GM19452 (cell line): ENCODE measurements around the gene DESI1.
"Not testable (repeated sequence)": the region's sequence is repeated elsewhere in the genome, so short reads cannot be mapped to it uniquely, and the experiment has no call there.

Source experiments
- ATAC-seq: cut with Tn5 transposase; IDR thresholded peaks from one replicate; pipeline ENCODE4 v1.9.1; 2021; ENCODE audit not compliant: unreplicated experiment

Gene DESI1

DNA sequence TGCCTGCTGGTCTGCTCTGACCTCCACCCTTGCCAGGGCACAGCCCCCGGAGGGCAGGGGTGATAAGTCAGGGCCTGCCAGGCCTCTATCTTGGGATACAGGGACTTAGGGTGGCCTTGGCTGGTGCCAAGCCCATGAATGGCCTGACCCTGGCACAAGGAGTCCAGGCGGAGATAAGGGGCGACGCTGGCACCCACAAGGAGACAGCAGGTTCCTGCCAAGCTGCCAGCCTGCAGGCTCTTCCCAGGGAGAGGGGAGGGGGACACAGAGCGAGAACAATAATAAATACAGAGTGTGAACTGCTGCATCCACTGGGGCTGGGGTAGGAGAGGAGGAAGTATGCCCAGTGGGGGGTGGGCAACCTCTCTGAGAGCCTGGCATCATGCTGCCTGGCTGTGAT is 59.1 kb downstream of the DESI1 start:
- ATAC-seq = no peak

DNA sequence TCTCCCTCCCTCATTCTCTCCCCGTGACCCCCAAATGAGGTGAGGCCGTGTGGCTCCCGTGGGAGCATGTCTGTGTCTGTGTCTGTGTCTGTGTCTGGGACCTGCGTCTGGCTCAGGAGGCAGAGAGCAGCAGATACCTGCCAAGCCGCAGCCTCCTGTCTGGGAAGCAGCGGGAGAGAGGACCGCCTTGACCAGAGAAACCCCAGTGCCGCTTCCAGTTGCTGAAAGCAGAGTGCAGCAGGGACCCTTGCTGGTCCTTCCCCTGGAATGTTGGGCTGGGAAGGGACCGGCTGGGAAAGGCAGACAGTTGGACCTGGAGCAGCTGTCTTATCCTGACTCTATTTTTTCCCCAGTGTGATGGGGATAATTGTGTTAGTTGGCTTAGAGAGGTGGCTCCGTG is 59.5 kb downstream of the DESI1 start:
- no peak for ATAC-seq

DNA sequence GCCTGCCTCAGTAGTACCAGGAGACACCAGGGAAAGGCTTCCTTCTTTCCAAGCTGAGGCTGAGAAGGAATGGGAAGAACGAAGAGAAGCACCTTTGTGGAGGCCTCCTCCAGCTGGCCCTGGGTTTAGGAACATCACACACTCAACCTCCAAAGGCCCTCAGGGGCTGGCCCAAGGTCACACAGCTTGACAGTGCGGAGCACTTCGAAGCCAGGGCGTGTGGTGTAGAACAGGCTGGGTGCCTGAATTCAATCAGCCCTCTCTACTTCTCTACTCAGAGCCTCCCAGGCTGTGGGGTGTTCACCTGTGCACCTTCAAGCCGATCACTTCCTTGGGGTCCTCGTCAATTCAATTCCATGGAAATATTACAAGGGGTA is 60.8 kb downstream of the DESI1 start:
- ATAC-seq = no peak

DNA sequence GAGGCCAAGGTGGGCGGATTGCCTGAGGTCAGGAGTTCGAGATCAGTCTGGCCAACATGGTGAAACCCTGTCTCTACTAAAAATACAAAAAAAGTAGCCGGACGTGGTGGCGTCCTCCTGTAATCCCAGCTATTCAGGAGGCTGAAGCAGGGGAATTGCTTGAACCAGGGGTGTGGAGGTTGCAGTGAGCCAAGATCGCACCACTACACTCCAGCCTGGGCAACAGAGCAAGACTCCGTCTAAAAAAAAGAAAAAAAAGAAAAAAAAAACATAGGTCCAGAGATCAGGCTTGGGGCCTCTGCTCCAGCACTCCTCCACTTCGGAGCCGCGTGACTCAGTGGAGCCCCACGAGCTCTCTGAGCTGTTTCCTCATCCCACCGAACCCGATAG is 62.6 kb downstream of the DESI1 start:
- not testable (repeated sequence) for ATAC-seq

DNA sequence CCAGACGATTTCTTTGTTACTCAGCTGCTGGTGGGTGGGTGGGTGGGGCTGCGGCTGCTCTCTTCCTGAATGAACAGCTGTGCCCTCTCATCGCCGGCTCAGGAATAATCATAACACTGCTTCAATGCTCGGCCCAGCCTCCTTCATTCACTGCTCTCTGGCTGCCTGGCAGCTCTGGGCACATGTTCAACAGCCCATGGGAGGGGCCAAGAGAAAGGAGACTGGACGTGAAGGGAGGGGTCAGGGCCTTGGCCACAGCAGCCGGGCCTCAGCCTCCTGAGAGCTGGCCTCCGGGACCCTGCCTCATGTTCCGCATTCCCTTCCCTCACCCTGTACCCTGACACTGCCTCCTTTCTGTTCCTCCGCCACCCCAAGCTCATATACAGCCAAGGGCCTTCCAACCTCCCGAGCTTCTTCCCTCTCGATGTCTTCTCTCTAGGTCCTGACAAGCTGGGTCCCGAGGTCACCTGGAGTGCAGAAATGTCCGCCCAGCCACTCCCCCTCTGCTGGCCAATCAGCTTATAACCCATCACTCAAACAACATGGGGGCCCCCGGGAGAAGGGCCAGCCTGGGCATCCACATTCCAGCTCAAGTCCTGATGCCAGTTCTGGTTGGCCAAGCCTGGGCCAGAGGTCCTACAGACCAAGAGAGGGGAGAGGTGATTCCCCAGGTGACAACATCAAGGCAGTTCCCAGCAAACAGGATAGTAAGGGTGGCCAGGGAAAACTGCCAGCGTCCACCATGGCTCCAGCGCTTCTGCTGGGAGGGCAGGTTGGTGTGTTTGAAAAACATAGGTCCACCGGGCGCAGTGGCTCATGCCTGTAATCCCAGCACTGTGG is 63.2 kb downstream of the DESI1 start:
- ATAC-seq = no peak

DNA sequence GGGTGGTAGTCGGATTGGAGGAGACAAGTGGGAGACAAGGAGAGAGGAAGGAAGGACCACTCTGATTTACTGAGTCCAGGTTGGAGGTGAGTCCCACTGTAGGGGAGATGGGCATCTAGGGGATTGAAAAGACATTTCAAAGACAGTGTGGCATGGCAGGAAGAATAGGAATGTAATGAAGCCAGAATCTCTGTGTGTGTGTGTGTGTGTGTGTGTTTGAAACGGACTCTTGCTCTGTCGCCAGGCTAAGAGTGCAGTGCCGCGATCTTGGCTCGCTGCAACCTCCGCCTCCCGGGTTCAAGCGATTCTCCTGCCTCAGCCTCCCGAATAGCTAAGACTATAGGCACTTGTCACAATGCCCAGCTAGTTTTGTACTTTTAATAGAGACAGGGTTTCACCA is 64.3 kb downstream of the DESI1 start:
- no peak for ATAC-seq

DNA sequence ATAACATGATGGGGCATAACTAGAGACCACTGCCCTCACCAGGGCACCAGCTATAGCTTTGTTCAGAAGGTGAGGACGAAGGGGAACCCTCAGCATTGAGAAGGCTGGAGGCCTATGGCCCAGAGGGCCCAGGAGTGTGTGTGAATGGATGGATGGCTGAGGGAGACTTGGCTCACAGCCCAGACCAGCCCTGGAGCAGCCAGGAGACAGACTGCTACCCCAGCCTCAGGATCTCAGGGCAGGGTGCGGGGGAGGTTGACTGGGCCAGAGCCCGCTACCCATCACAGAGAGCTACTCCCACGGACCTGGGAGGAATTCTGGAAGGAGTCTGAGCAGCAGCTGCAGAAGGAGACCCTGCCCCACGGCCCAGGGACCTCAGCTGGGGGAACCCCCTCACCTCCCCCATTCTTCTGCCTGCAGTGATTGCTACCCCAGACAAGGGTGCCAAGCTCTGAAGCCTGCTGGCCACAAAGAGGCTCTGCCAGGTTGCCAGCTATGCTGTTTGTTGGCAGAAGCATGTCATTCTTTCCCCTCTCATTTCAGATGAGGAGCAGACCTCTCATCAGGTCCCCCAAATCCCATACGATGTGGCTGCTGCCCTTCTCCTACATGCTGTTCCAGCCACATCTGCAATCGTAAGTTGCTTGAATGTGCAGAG is 65.4 kb downstream of the DESI1 start:
- ATAC-seq = no peak

DNA sequence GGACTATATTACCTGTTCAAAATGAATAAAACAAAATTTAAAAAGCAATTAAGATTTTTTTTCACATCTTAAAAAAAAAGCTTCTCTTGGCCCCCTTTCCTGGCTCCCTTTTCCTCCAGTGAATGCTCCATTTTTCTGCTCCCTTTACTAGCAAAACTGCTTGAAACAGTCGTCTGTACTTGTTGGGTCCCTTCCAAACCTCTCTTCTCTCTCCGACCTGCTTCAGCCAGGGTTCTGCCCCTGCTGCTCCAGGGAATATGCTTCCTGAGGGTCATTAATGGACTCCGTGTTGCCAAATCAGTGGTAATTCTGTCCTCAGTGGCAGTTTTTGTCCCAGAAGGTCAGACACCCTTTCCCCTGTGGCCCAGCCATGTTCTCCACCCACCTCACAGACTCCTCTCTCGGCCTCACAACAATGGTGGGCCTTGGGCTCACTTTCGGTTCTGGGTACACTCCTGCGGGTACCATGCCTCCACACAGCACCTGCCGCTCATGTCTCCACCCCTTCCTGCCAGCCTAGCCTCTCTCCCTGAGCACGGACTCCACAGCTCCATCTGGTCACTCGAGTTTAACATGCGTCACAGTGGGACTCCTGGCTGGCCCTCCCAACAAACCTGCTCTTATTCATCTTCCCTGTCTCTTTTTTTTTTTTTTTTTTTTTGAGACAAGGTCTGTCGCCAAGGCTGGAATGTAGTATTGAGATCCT is 68.8 kb downstream of the DESI1 start:
- no peak for ATAC-seq

DNA sequence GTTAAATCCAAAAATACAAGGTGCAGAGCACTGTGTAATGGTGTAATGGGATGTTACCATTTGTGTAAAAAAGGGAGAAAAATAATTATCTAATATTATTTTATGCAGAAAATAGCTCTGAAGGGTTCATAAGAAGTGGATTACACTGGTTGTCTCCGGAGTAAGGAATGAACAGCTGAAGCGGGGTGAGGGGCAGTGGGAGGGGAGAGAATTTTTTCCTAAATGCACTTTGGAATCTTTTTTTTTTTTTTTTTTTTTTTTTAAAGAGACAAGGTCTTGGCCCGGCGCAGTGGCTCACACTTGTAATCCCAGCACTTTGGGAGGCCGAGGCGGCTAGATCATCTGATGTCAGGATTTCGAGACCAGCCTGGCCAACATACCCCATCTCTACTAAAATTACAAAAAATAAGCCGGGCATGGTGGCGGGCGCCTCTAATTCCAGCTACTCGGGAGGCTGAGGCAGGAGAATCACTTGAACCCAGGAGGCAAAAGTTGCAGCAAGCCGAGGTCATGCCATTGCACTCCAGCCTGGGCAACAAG is 69.8 kb downstream of the DESI1 start:
- no peak for ATAC-seq

DNA sequence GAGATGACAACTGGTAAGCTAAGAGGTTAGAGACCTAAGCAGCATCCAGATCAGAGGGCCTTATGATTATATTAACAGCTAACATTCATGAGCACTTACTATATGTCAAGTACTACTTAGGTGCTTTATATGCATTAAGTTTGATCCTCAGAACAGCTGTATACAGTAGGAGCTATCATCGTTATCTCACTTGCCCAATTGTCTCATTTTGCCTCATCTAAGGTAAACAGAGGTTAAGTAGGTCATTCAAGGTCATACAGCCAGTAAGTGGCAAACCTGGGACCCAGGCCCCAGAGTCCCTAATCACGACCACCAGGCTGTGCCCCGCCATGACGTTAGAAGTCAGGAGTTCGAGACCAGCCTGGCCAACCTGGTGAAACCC is 72.0 kb downstream of the DESI1 start:
- ATAC-seq = no peak
